ENCODE data around the gene DNM3. TPM values are rescaled to one million over a fixed set of nuclear protein-coding genes. Genes with fewer than 3 reads are reported as not detected.

DNM3 gene
- total and polyA plus RNA-seq, 12 donors, result 7.2 to 78.6 (median 18.4) TPM

DNA sequence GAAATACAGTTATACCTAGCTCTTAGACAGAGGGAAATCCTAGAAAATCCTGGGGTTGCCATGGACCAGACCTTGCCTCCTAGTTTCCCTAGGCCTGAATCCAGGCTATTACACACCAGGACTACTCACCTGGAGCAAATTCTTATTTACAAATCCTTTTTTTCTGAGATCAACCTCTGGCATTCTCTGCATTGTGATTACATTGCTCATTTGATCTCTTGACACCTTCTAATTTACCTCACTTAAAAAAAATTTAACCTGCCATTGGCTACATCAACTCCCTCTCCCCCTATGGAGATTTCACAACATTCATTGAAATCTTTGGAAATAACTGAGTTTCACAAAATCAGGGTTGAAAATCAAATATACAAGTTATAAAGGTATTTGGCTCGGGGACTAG, 576.3 kb downstream of the DNM3 start:
- no peaks in the 10 kb centered on the region for H3K27me3 ChIP-seq
- H3K4me1 ChIP-seq (replicated peaks in 1 of 2), result no peaks in the 10 kb centered on the region
- no peaks in the 10 kb centered on the region for H3K36me3 ChIP-seq (replicated peaks in 1 of 2)
- H3K27ac ChIP-seq, result no peak overlapping the region
- no peak overlapping the region for H3K4me3 ChIP-seq
- no peak for TF ChIP-seq CTCF (IDR thresholded peaks at IDR 0.05)
- TF ChIP-seq POLR2A (IDR thresholded peaks at IDR 0.05), result no peak
- no peak for DNase-seq
- intact Hi-C loops (cut with DNase I), result no loop called here
- H3K9me3 ChIP-seq (replicated peaks in 1 of 3), result no peaks in the 10 kb centered on the region
- 93 to 100% (median 99%) methylated on average over 1 of the region's 1 CpG for WGBS, 4 donors

DNA sequence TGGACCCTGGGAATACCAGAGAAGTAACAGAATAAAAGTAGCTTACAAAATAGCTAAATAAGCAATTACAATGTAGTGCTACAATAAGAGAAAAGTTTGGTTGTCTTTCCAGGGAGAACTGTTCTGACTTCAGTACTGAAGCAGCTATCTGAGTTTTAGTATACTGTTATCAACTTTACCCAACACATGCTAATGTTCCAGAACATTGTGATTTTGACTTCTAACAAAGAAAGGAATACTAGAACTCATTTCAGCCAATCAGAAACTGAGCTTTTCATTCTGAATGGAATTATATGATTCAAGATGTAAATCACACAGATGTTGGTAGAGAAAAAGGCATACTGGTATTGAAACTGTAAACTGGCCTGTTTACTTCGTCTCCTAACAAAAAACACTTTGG, 579.1 kb downstream of the DNM3 start, which contains the start of gene C1orf105:
Gene C1orf105, plus strand, starts transcription at position 301 of the 400 bp plus-strand sequence. CDS start 201 bp downstream, outside the sequence.
- DNase-seq, result no peak
- TF ChIP-seq CTCF (IDR thresholded peaks at IDR 0.05) (no peak), POLR2A (IDR thresholded peaks at IDR 0.05) (no peak)
- intact Hi-C loops (cut with DNase I), result no loop called here
- WGBS, 4 donors, result 87 to 100% (median 95%) methylated on average over 1 of the region's 1 CpG
- H3K27ac ChIP-seq, result no peak within 1 kb of the TSS
- no peaks in the 10 kb centered on the region for H3K36me3 ChIP-seq (replicated peaks in 1 of 2)
- no peaks in the 10 kb centered on the region for H3K27me3 ChIP-seq
- H3K4me3 ChIP-seq, result no peak within 1 kb of the TSS
- no peaks in the 10 kb centered on the region for H3K9me3 ChIP-seq (replicated peaks in 1 of 3)
- H3K4me1 ChIP-seq (replicated peaks in 1 of 2), result no peaks in the 10 kb centered on the region

- H3K27me3 ChIP-seq, result no peaks in the 10 kb centered on the region
- no peak overlapping the region for H3K27ac ChIP-seq
- no peak overlapping the region for H3K4me3 ChIP-seq
- TF ChIP-seq POLR2A (IDR thresholded peaks at IDR 0.05), result no peak
- TF ChIP-seq CTCF (IDR thresholded peaks at IDR 0.05), result no peak
- 85 to 96% (median 87%) methylated on average over 3 to 5 of the region's 5 CpGs for WGBS, 4 donors
- intact Hi-C loops (cut with DNase I), result no loop called here
- no peaks in the 10 kb centered on the region for H3K9me3 ChIP-seq (replicated peaks in 1 of 3)
- H3K4me1 ChIP-seq (replicated peaks in 1 of 2), result no peaks in the 10 kb centered on the region
- no peaks in the 10 kb centered on the region for H3K36me3 ChIP-seq (replicated peaks in 1 of 2)
- DNase-seq, result no peak
Measured at GRCh38 chr1:172421974-172422604, 580.8 kb downstream of the DNM3 start.

DNA sequence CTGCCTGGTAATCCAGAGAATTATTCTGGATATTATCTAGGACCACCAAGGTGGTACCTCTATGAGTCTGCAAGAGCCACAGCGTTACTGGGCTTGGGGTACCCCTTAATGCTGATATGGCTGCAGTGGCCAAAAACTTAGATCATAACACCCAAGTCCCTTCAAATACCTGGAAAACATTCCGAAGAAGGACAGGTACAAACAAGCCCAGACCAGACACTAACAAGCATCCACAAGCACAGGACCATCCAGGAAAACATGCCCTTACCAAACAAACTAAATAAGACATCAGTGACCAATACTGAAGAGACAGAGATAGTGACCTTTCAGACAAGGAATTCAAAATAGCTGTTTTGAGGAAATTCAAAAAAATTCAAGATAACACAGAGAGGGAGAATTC, 582.0 kb downstream of the DNM3 start:
- no peak overlapping the region for H3K4me3 ChIP-seq
- no peaks in the 10 kb centered on the region for H3K27me3 ChIP-seq
- no peaks in the 10 kb centered on the region for H3K9me3 ChIP-seq (replicated peaks in 1 of 3)
- H3K36me3 ChIP-seq (replicated peaks in 1 of 2), result no peaks in the 10 kb centered on the region
- intact Hi-C loops (cut with DNase I), result no loop called here
- H3K4me1 ChIP-seq (replicated peaks in 1 of 2), result peaks cover 0 to 6% of the 10 kb centered on the region in 2 donors
- DNase-seq, result no peak
- no peak overlapping the region for H3K27ac ChIP-seq
- WGBS, 4 donors, result 86 to 100% (median 97%) methylated on average over 2 of the region's 2 CpGs
- TF ChIP-seq CTCF (IDR thresholded peaks at IDR 0.05) (no peak), POLR2A (IDR thresholded peaks at IDR 0.05) (no peak)

Data from adrenal gland (tissue), 12 donors.